Esophagus muscularis mucosa (tissue), 4 donors: Measurements from ENCODE around the gene CD24. TPM values are rescaled to one million over a fixed set of nuclear protein-coding genes. Genes with fewer than 3 reads are reported as not detected.

Experiments used
- DNase-seq: peaks from one replicate; pipeline ENCODE4 v3.0.0-alpha.2; 2017; ENCODE audit errors: extremely low spot score
- H3K27ac ChIP-seq, 4 donors: fragments of 200-600 bp; sonication (generic); replicated peaks in 1 of 4; 1 replicate in 3 of 4; 2 replicates in 1 of 4; pipeline ENCODE4 v1.5.1; 2016 to 2019; ENCODE audit warnings: mild to moderate bottlenecking in 1 of 4
- H3K27me3 ChIP-seq, 4 donors: fragments of 200-600 bp; sonication (generic); one replicate each; pipeline versions ENCODE4 v1.5.1 to v1.6.0; 2016 to 2019
- H3K36me3 ChIP-seq, 4 donors: fragments of 200-600 bp; sonication (generic); one replicate each; pipeline ENCODE4 v1.5.1; 2016 to 2019
- H3K4me1 ChIP-seq, 4 donors: fragments of 200-600 bp; sonication (generic); one replicate each; pipeline ENCODE4 v1.5.1; 2016 to 2019
- H3K4me3 ChIP-seq, 4 donors: fragments of 200-600 bp; sonication (generic); 1 replicate in 2 of 4; 2 replicates in 2 of 4; pipeline ENCODE4 v1.5.1; 2016 to 2019; ENCODE audit warnings: mild to moderate bottlenecking in 4 of 4, moderate library complexity in 1 of 4
- H3K9me3 ChIP-seq, 4 donors: fragments of 200-600 bp; sonication (generic); 1 replicate in 3 of 4; 2 replicates in 1 of 4; pipeline ENCODE4 v1.5.1; 2016 to 2019
- CTCF ChIP-seq, 3 experiments: fragments of 200-600 bp in 2 of 3; fragments of 450-650 bp in 1 of 3; sonication (generic) in 2 of 3; IDR thresholded peaks; one replicate each; pipeline ENCODE4 v1.5.1; 2017 to 2019; ENCODE audit warnings: antibody characterized with exemption in 3 of 3, mild to moderate bottlenecking in 2 of 3, moderate library complexity in 1 of 3
- EP300 ChIP-seq: sonication (generic); formaldehyde crosslinking; IDR thresholded peaks from one replicate; pipeline ENCODE4 v1.6.1; 2017; ENCODE audit warnings: antibody characterized with exemption
- POLR2A ChIP-seq: fragments of 450-650 bp; IDR thresholded peaks from one replicate; pipeline ENCODE4 v1.6.1; 2017; ENCODE audit warnings: antibody characterized with exemption, moderate library complexity, mild to moderate bottlenecking, low read depth
- POLR2AphosphoS5 ChIP-seq, 2 donors: sonication (generic); formaldehyde crosslinking; IDR thresholded peaks; one replicate each; pipeline ENCODE4 v1.6.1; 2017; ENCODE audit warnings: antibody characterized with exemption in 2 of 2
- WGBS: methylation state at CpG from one replicate; pipeline ENCODE4 v1.1.5; 2018; 5-methylcytosine and 5-hydroxymethylcytosine counted together
- intact Hi-C: fragments of 100-400 bp; cut with DNase I; formaldehyde crosslinking; loops from one replicate; pipeline ENCODE4 v1.15.1; 2023
- total RNA-seq, 4 donors: library from RNA; depleted of rRNA; stranded (reverse); fragments of >200 nt; gene quantifications; one replicate each; pipeline versions ENCODE4 v1.1.0 to v1.2.1, GENCODE V29; 2016

The CD24 gene
- total RNA-seq, 4 donors from 2014 or later: 1.1 to 10.4 (median 2.2) TPM

DNA sequence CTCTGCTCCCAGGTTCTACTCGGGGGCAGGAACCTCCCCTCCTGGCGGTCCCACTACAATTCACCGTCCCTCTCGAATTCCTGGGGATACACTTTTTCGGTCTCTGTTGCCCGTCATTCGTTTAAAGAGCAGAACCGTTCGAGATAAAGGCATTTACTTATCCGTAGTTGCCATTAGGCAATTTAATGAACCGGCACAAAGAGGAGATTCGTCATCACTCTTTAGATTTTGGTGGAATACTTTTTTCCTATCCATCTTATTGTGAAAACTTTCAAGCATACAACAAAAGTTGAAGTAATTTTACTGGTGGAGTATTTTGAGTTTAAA is 1.2 kb upstream of the CD24 start:
- WGBS: 4% methylated on average over 11 of the region's 12 CpGs
- intact Hi-C loops: loop anchor here (10.0 kb wide), 1 partner anchor 531 kb away; no protein-coding TSS in a partner anchor

GRCh38 chr6:106974999-106975737 is 639 bp upstream of the CD24 start:
- Histone ChIP-seq H3K9me3 (no peaks in the 10 kb centered on the region), H3K4me3 (peak overlapping the region; percentile 52 to 60 (median 56)), H3K27me3 (peaks cover 0 to 85% (median 32%) of the 10 kb centered on the region in 4 donors), H3K4me1 (peaks cover 17 to 31% (median 28%) of the 10 kb centered on the region in 4 donors), H3K27ac (no peak overlapping the region), H3K36me3 (no peaks in the 10 kb centered on the region)
- no peak for TF ChIP-seq EP300
- TF ChIP-seq POLR2A: no peak
- TF ChIP-seq CTCF (IDR thresholded peaks at IDR 0.05): no peak
- TF ChIP-seq POLR2AphosphoS5 (IDR thresholded peaks at IDR 0.05): no peak
- no peak for DNase-seq
- intact Hi-C loops: loop anchor here (10.0 kb wide), 1 partner anchor 530 kb away; no protein-coding TSS in a partner anchor
- WGBS: under 1% methylated on average over 22 of the region's 90 CpGs

More for the DNA sequence above, 1.2 kb upstream of the CD24 start:
- no peak for DNase-seq
- no peak overlapping the region for H3K27ac ChIP-seq
- H3K4me3 ChIP-seq: peak overlapping the region; percentile 52 to 60 (median 56)
- TF ChIP-seq EP300: no peak
- TF ChIP-seq POLR2A: no peak
- TF ChIP-seq CTCF (IDR thresholded peaks at IDR 0.05): no peak
- TF ChIP-seq POLR2AphosphoS5 (IDR thresholded peaks at IDR 0.05): no peak
- H3K9me3 ChIP-seq: no peaks in the 10 kb centered on the region
- H3K4me1 ChIP-seq: peaks cover 17 to 31% (median 28%) of the 10 kb centered on the region in 4 donors
- no peaks in the 10 kb centered on the region for H3K36me3 ChIP-seq
- H3K27me3 ChIP-seq: peaks cover 0 to 91% (median 32%) of the 10 kb centered on the region in 4 donors

DNA sequence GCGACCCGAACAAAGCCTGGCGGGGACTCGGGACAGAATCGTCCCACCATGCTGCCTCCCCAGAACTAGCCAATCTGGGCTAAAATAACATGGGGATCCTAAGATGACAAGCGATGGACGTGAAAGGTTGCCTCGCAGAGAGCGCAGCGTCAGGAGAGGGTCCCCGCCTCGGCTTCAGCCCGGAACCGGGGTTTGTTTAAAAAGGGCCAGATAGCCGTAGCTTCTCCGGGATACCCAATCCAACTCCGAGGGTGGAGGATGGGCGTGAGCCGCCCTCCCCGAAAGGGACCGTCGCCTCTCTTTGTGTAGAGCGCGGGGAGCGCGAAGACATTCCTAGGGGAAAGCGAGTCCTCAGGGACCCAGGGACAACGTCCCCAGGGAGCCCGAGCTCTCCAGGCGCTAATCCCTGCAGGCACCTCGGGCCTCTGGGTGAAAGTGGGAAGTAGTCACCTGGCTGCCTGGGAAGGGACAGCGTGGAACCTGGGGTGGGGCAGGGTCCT is 643 bp downstream of the CD24 start:
- WGBS: 0% methylated on average over 11 of the region's 32 CpGs
- Histone ChIP-seq H3K4me3 (peak overlapping the region; percentile 52 to 60 (median 56)), H3K4me1 (peaks cover 17 to 29% (median 27%) of the 10 kb centered on the region in 4 donors), H3K27me3 (peaks cover 0 to 73% (median 32%) of the 10 kb centered on the region in 4 donors), H3K27ac (no peak overlapping the region), H3K36me3 (no peaks in the 10 kb centered on the region), H3K9me3 (no peaks in the 10 kb centered on the region)
- intact Hi-C loops: loop anchor here (10.0 kb wide), 1 partner anchor 529 kb away; no protein-coding TSS in a partner anchor
- TF ChIP-seq POLR2AphosphoS5 (IDR thresholded peaks at IDR 0.05) (no peak), POLR2A (no peak), CTCF (IDR thresholded peaks at IDR 0.05) (no peak), EP300 (no peak)
- no peak for DNase-seq

- Histone ChIP-seq H3K9me3 (no peaks in the 10 kb centered on the region), H3K27ac (no peak overlapping the region), H3K4me3 (peak overlapping the region; percentile 52 to 60 (median 56)), H3K36me3 (no peaks in the 10 kb centered on the region), H3K27me3 (peaks cover 0 to 67% (median 32%) of the 10 kb centered on the region in 4 donors), H3K4me1 (peaks cover 17 to 29% (median 27%) of the 10 kb centered on the region in 4 donors)
- WGBS: 6% methylated on average over 24 of the region's 49 CpGs
- no peak for TF ChIP-seq POLR2A
- TF ChIP-seq CTCF (IDR thresholded peaks at IDR 0.05): no peak
- no peak for TF ChIP-seq EP300
- TF ChIP-seq POLR2AphosphoS5 (IDR thresholded peaks at IDR 0.05): no peak
- intact Hi-C loops: loop anchor here (10.0 kb wide), 1 partner anchor 528 kb away; no protein-coding TSS in a partner anchor
- DNase-seq: no peak
Measured at GRCh38 chr6:106973018-106973835, 1.3 kb downstream of the CD24 start.
